GM18508 (cell line): ENCODE data around the gene THSD4.
"Not testable (repeated sequence)": the region's sequence is repeated elsewhere in the genome, so short reads cannot be mapped to it uniquely, and the experiment has no call there.

Experiments used
- ATAC-seq: cut with Tn5 transposase; IDR thresholded peaks from one replicate; pipeline ENCODE4 v1.9.1; 2021; ENCODE audit warnings: moderate number of reproducible peaks; ENCODE audit not compliant: insufficient read depth, unreplicated experiment

THSD4 gene

DNA sequence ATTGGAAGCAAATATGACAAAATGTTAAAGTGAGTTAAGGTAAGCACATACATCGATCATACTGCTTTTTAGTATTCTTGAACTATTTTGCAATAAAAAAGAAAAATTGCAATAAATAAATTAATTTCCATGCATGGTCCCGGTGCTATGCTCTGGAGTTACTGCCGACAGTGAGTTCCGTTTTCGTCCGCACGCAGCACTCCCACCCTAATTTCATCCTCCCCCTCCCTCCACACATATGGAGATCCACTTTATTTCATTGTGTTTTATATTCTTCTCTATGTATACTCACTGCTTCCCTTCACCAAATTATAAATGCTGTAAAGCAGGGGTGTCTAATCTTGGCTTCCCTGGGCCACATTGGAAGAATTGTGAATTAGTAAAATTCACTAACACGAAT, 247.3 kb downstream of the THSD4 start:
- ATAC-seq = no peak

DNA sequence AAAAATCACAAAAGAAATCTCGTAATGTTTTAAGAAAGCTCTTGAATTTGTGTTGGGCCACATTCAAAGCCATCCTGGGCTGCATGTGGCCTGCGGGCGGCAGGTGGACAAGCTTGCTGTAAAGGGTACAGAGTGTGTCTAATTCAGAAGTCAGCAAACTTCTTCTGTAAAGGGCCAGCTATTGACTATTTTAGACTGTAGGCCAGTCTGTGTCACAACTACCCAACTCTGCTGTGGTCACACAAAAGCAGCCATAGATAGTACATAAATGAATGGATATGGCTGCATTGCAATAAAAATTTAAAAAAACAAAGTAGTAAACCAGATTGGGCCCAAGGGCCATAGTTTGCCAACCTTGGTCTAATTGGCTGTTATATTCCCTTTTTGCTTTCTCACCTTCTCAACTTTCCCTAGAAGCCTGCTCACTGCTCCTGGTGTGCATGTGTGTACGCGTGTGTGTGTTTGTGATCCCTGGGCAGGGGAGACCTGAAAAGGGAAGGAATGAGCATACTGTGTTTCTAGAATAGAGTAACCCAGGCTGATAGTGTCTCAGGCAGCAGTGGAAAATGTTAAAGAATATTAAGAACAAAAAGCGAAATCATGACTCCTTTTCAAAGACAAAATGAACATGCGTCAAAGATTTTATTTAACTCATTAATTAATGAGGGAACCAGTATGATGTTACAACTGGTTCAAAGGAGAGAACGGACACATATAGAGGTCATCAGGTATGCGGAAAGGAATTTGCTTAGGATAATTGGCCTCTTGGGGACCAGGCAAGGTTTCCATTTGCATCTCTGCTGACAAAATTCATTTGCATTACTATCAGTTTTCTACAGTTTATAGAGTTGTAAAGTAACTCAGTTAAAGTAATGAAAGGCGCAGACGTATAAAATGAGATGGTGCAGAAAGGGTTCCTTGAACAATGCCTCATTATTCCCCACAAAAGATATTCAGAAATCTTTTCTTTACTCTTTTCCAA, 248.0 kb downstream of the THSD4 start:
- no peak for ATAC-seq

DNA sequence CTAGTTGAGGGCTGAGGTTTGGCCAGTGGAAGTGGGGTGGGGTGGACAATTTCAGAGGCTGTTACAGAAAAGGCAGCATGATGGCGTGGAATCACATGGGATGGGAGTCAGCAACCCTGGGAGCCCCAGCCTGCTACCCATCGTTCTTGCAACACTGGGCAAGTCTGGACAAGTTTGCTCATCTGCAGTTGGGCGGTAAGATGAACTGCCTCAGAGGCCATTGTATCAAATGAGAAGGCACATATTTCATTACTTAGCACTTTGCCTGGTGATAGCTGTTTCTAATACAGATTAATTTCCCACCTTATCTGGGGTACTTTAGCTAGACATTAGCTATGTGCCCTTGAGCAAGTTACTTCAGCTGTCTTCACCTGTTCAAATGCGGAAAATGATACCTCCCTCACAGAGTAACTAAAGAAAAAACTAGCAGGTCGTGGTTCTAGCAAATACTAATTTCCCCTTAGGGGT, 248.9 kb downstream of the THSD4 start:
- ATAC-seq = no peak

DNA sequence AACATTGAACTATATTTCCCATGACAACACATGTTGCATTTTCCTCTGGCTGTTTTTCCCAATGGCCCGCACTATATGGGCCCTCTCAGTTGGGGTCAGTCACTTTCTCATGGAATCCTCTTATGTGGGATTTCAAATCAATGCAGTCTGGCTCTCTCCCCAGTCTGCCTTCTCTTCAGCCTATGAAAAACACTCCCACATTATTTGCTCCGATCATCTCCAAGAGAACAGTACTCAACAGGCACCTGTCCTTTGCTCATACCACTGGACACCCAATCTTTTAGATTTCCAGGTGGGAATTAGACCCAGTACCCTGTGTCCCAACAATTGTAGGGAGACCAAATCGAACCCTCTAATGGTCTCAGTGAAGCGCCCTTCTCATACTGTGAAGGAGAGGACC, 251.3 kb downstream of the THSD4 start:
- no peak for ATAC-seq

DNA sequence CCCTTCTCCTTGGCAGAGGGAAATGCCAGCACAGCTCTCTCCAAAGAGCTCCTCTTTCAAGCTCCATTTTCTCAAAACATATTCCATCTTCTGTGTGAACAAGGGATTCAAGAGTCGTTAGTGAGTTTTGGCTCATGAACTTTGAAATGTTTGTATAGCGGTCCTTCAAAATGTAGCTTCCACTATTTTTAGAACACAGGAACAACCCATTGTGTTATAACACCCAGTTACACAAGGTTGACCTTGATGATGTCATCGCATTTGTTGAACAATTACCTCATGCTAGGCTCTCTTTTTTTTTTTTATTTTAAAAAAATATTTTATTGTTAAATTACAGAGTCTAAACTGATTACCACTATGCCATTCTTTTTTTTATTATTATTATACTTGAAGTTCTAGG, 251.7 kb downstream of the THSD4 start:
- no peak for ATAC-seq

DNA sequence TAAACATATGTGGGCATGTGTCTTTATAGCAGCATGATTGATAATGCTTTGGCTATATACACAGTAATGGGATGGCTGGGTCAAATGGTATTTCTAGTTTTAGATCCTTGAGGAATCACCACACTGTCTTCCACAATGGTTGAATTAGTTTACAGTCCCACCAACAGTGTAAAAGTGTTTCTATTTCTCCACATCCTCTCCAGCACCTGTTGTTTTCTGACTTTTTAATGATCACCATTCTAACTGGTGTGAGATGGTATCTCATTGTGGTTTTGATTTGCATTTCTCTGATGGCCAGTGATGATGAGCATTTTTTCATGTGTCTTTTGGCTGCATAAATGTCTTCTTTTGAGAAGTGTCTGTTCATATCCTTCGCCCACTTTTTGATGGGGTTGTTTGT, 252.5 kb downstream of the THSD4 start:
- not testable (repeated sequence) for ATAC-seq

DNA sequence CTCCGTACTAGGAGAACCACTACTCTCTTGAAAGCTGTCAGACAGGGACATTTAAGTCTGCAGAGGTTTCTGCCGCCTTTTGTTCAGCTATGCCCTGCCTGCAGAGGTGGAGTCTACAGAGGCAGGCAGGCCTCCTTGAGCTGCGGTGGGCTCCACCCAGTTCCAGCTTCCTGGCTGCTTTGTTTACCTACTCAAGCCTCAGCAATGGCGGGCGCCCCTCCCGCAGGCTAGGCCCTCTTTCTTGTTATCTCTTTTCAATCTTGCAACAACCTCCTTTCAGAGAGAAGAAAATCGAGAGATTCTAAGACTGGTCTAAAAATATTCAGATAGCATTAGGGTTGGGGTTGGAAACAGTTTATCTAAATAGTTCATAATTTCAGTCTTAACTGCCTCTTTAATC, 257.5 kb downstream of the THSD4 start:
- not testable (repeated sequence) for ATAC-seq

DNA sequence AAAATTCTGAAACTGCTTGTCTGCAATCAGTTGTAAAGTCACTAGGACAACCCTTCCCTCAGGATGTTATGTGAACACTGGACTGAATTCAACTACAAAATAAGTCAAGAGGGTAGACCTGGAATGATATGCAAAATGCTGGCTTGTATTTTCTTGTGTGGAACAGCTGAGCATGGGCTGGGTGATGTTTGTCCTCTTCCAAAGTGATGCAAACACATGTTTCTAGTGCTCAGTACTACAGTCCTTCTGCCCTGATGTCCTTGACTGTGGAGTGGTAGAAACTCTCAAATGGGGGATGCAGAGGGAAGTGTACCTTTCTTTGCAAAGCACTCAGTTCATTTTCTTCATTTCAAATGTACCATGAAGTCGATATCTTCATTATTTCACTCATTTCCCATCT, 258.6 kb downstream of the THSD4 start:
- no peak for ATAC-seq

DNA sequence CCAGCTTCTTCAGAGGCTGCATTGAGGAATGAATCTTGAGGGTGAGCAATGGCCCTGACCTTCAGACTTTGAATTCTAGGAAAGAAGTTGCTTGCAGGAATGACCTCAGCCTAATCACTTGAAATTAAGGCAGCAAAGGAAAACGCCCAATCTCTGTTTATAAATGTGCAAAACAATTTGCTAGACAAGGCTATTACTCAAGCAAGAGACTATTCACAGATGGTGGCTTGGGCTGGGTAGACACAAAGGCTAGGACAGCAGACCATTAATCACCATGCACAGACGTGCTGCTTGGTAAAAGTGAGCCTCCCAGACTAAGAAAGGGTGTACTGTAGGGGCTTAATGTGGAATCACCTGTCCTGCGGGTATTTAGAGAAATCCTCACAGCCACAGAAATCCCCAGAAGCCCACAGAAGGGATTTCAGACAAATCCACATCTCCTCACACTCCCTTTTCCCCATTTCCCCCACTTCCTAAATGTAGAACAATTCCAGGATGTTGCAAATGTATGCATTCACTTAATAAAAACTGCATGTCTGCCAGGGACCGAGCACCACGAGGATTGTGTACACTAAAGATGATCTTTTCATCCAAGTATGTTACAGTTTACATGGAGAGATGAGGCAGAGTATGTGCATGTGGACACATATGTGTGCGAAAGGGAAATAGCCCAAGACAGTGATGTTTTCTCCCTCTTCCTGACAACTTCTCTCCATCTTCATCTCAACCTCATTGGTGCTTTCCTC, 259.5 kb downstream of the THSD4 start:
- no peak for ATAC-seq

DNA sequence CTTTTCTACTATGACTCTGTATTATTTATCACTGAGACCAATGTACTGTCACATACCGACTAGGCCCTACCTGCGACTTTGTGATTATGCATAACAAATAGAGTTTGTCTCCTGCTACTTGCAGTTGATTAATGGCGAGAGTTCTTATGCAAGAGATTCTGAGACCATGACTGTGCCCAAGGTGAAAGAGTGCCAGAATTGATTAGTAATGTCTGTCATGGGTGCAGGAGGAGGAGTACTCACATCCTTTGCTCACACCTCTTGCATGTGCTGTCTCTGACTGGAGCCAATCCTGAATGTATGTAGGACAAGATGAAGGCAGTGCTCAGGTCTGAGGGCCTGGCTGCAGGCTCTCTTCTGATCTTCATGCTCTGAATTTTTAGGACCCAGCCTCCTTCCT, 260.7 kb downstream of the THSD4 start:
- no peak for ATAC-seq

DNA sequence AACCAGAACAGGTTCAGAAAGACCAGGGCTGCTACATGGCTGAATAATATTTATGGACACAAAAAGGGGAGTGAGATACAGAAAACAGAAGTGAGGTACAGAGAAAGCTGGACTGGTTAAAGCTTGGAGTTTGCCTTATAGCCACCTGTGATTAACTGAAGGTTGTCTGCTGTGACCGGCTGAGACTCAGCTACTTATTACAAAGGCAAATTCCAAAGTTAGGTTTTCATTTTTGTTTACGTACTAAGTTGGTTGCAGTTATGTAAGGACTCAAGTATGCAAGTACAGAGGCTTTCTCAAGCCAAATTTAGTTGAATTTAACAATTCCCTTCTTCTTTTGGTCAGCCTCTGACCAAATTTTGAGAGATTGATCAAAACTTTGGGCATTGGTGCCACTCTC, 264.6 kb downstream of the THSD4 start:
- ATAC-seq = no peak

DNA sequence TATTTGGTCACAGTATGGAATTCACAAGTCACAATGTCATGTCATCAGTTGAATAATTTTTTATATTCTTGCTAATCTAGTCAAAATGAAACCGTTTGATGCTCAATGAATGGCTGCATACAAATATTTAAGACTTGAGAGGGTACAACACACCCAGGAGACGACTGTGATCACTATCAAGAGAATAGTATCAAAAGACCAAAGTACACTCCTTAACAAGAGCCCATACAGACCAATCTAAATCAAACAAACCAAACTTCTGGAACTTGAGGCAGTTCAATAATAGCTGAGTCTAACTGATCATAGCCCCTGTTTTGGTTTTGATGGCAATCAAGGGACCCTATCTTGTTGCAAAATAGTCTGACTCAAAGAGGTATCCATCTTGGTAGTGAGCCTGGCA, 265.1 kb downstream of the THSD4 start:
- ATAC-seq = no peak

DNA sequence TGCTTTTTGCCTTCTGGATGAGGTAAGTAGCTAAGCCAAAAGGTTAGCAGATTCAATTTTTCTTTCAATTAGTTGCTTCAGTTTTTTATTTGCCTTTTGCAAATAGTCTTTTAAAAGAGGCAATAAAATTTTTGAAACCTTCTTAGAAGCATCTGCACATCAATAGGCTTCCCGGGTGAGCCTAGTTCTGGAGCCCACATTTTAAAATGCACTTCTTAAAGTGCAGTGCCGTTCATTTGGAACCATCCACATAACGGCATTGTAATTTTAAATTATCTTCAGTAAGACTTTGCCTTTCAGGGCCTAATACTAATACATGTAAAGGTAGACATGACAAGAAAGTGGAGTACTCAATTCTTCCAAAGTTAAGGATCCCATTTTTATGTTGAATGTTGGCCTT, 269.2 kb downstream of the THSD4 start:
- ATAC-seq = no peak

DNA sequence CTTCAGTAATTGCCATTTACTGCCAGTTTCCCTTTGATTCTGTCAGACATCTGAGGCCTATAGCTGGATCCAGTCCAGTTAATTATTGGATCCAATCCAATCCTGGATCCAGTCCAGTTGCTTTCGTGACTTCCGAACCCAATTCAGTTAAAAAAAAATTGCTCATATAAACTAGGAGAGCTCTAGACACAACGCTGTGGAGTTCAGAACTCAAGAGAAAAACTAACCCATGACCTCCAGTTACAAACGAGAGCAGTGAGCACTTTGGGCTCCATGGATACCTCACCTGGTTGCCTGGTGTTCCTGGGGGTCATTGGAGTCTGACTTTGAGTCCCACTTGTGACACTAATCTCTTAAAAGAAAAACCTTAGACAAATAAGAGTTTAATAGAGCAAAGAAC, 269.8 kb downstream of the THSD4 start:
- no peak for ATAC-seq

DNA sequence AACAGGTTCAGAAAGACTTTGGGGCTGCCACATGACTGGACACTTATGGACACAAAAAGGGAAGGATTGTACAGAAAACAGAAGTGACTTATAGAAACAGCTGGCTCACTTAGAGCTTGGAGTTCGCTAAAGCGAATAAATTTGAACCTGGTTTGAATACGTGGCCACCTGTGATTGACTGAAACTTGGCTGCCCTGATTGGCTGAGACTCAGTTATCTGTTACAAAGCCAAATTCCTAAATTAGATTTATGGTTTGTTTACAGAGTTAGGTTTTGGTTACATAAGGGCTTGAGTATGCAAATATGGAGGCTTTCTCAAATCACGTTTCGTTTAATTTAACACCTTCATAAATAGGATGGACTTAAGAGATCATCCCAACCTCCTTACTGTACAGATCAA, 270.2 kb downstream of the THSD4 start:
- no peak for ATAC-seq

DNA sequence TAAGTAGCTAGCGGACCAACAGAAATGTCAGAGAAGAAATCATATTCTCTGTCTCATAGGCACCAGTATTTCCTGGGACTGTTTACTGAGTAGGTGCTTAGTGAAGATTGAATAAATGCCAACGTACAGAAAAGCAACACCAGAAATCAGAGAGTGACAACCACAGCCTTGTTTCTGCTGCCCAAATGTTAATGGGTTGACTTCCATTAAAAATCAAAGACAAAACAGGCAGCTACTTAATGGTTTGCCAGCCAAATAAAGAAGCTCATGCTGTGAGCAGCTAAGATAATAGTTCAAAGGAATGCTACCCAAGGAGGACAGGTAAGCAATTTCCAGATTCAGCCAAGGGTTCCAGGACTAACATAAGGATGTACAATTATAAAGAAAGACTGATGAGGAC, 270.7 kb downstream of the THSD4 start:
- no peak for ATAC-seq

DNA sequence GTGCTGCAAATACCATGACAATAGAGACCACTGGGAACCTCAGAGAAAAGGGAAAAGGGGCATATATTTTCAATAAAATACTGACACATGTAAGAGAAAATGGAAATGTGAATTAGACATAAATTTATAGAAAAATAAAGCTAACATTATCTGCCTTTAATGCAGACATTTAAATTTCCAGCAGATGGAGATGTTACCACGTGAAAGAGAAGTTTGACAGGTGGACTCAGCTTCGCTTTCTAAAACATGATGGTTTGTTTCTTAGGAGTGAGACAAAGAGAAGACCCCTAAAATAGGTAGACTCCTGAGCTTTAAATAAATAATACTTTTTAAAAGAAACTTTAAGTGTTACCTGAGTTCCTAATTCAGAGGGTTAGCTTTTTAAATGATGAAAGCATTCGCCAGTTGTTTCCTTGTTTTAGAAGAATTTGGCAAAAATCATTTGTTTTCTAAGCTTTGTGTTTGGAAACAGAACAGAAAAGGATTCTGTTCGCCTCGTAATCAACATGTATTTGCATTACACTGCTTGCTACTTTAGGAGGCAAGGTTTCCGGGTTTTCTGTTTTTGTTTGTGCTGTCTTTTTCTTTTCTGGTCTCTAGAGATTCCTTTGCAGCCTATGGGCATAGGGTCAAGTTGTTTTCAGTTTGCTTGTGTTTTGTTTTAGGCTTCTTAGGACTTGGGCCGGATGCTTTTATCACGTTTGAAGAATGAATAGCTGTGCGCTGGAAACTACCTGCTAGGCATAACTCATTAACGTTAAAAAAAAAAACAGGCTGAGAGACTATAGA, 271.4 kb downstream of the THSD4 start:
- no peak for ATAC-seq

DNA sequence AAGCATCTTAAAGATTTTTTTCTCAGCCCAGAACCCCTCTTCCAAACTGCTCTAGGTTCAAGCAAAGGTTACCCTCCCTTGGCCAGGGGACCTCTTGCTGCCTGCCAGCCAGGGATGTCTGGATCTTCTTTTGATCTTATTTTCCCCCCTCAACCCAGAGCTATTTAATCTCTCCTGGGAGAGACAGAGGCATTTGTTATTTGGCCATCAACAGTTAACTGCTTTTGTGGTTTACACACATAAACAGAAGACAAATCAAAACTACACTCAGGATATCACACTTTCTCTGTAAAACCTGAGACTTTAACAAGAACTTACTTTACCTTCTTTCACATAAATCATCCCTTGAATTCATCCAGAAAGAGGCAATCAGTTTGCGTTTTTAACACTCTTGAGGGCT, 272.5 kb downstream of the THSD4 start:
- no peak for ATAC-seq

DNA sequence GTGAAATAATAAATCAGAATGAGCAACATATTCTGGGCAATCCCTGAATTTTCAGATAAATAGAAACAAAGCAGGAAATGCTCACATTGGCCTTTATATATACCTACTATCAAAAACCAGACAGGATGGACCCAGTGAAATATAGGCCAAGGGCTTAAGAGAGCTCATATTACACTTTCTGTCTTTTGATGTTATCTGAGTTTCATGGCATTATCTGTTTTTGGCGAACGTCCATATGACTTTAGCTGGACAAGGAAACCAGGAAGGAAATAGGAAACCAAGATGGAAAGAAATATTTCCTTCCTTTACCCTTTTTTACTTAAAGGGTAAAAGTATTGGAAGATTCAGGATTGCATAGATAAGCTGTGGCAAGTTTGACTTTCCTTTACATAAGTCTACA, 274.8 kb downstream of the THSD4 start:
- no peak for ATAC-seq

DNA sequence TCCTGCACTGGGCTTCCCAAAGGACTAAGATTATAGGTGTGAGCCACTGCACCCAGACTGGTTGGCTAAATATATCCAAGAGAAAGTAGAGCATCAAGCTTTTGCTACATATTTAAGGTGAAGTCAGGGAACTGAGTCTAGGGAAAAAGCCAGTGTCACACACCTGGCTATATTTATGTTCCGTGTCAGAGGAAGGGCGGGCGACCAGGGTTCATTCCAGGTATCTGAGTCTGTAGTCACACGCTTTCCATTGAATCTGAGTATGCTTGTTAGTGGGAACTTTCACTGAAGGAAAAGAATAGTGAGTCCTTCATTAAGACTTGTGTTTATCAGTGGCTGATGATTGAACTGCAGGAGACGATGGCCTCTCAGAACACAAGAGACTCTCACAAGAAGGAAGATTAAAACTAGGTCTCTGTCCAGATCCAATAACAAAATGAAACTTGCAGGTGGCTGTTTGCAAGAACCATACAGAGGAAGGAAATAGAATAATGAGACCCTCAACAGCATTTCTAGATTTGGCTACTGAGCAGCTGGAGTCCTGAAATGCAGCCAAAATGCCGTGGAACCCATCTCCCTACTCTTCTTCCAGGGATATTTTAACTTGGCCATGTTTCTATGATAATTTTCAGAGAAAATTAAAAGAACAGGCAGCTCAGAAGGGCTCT, 276.3 kb downstream of the THSD4 start:
- ATAC-seq = no peak
